ENCODE results near the gene POLDIP3. TPM values are rescaled to one million over a fixed set of nuclear protein-coding genes. Genes with fewer than 3 reads are reported as not detected.
A peak's percentile ranks its signal among the peaks of the same experiment; 100 is the strongest.

Gene POLDIP3
- total RNA-seq, 4 donors from 2014 or later: 25.9 to 73.3 (median 39.2) TPM

DNA sequence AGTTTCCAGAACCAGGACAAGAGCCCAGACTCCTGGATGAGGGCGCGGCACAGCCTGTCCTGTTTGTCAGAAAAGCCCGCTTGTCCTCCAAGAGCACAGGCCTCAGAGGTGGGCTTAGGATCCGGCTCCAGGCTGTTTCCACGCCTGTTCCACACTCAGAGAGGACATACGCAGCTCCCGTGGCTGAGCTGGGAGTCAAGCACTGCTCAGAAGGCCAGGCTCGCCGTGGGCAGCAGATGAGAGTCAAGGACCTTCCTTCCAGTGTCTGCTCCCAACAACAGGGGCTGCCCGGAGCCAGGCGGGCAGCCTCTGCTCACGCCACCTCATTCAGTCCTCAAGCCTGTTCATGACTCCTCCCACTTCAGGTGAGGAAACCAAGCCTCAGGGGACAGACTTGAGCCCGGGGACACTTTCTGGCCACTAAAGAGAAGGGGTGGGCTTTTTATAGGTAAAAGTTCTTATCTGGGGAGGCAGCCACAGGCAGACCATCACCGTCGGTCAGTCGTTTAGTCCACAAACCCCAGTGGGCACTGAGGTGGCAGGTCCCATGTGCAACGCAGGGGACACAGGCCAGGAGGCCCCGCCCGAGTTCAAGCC lies 30.8 kb upstream of the POLDIP3 start:
- Histone ChIP-seq H3K4me3 (peak overlapping the region in 1 of 2 donors; percentile 25), H3K9me3 (no peaks in the 10 kb centered on the region), H3K36me3 (no peaks in the 10 kb centered on the region), H3K27me3 (no peaks in the 10 kb centered on the region), H3K4me1 (peaks cover 12 to 38% of the 10 kb centered on the region in 2 donors), H3K27ac (peak overlapping the region; percentile 81 to 96)
- DNase-seq: no peak
- TF ChIP-seq POLR2A (IDR thresholded peaks at IDR 0.05): no peak
- TF ChIP-seq, protein P1, sequence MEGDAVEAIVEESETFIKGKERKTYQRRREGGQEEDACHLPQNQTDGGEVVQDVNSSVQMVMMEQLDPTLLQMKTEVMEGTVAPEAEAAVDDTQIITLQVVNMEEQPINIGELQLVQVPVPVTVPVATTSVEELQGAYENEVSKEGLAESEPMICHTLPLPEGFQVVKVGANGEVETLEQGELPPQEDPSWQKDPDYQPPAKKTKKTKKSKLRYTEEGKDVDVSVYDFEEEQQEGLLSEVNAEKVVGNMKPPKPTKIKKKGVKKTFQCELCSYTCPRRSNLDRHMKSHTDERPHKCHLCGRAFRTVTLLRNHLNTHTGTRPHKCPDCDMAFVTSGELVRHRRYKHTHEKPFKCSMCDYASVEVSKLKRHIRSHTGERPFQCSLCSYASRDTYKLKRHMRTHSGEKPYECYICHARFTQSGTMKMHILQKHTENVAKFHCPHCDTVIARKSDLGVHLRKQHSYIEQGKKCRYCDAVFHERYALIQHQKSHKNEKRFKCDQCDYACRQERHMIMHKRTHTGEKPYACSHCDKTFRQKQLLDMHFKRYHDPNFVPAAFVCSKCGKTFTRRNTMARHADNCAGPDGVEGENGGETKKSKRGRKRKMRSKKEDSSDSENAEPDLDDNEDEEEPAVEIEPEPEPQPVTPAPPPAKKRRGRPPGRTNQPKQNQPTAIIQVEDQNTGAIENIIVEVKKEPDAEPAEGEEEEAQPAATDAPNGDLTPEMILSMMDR (IDR thresholded peaks at IDR 0.05): no peak
- intact Hi-C loops (cut with DNase I; ENCODE audit: low total_unique reads): no loop called here

DNA sequence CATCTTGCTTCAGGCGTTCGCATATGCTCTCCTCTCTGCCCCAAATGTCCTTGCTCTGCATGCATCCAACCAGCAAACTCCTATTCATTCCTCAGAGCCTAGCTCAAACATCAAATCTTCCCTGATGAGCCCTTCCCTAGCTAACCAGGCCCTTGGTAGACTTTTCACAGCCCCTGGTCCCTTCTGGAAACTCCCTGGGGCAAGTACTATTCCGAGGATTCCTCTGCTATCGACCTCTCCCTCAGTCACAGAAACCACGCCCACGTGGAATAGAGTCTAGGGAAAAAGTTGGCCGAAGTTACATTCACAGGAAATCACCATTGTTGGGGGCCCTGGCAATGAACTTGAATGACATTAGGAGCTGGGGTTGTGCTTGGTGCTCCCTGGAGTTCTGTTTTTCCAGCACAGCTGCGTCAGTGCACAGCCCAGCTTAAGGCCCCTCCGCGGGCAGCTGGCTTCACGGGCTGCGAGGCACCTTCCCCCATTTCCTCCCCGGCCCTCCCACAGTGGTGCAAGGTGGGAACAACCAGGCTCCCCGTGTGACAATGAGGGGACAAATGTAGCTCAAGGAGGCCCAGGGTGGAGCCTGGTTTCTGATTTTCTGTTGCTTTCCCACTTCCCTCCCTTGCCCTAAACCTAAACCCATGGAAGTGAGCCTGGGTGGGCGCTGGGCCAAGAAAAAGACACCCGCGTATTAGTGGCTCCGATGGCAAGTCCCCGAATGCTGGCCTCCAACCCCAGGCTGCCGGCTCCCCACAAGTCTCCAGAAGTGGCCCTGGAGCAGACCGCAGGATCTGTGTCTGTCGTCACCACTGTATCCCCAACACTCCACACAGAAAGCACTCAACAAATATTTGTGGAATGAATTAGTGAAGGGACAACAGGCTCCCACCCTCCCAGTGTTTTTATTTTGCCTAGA lies 30.0 kb upstream of the POLDIP3 start:
- Histone ChIP-seq H3K36me3 (no peaks in the 10 kb centered on the region), H3K27me3 (no peaks in the 10 kb centered on the region), H3K4me1 (peaks cover 12 to 38% of the 10 kb centered on the region in 2 donors), H3K4me3 (peak overlapping the region in 1 of 2 donors; percentile 25), H3K9me3 (no peaks in the 10 kb centered on the region), H3K27ac (peak overlapping the region; percentile 81 to 96)
- no peak for TF ChIP-seq POLR2A (IDR thresholded peaks at IDR 0.05)
- TF ChIP-seq, protein P1 (IDR thresholded peaks at IDR 0.05): no peak
- peak in 1 of 2 donors; percentile 63 for DNase-seq
- intact Hi-C loops (cut with DNase I; ENCODE audit: low total_unique reads): no loop called here

DNA sequence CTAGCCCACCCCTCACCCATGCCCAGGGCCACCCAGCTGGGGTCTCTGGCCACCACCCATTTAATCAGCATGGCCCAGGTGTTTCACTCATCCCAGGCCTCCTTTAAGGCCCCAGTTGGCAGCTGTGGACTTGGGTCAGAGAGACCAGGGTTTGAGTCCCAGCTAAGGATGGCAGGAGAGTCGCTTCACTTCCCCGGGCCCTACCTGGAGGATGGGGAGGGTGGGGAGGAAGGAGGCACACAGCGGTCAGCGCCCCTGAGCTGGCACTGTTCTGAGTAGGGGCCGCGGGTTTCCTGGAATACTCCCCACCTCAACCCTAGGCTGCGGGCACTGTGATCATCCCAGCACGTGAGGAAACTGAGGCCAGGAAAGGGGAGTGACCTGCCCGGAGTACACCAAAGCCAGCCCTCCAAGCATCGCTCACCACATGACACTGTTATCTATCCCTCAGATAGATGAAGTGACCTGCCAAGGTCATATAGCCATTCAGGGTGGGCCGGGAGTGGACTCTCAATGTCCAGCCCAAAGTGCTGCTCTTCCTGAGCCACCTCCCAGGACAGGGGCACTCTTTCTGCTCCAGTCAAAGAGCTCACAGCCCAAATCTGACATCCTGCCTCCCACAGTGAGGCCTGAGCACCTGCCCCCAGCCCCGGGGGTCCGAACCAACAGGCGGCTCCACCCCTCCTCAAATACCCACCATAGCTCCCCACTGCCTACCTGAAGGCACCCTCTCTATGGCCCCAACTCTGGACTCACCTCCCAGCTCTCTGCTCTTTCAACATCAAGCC lies 29.1 kb upstream of the POLDIP3 start:
- intact Hi-C loops (cut with DNase I; ENCODE audit: low total_unique reads): no loop called here
- H3K27ac ChIP-seq: peak overlapping the region; percentile 81 to 96
- no peaks in the 10 kb centered on the region for H3K36me3 ChIP-seq
- no peaks in the 10 kb centered on the region for H3K9me3 ChIP-seq
- TF ChIP-seq POLR2A (IDR thresholded peaks at IDR 0.05): no peak
- TF ChIP-seq, protein P1 (IDR thresholded peaks at IDR 0.05): no peak
- peaks cover 12 to 35% of the 10 kb centered on the region in 2 donors for H3K4me1 ChIP-seq
- no peak overlapping the region for H3K4me3 ChIP-seq
- H3K27me3 ChIP-seq: no peaks in the 10 kb centered on the region
- DNase-seq: no peak

DNA sequence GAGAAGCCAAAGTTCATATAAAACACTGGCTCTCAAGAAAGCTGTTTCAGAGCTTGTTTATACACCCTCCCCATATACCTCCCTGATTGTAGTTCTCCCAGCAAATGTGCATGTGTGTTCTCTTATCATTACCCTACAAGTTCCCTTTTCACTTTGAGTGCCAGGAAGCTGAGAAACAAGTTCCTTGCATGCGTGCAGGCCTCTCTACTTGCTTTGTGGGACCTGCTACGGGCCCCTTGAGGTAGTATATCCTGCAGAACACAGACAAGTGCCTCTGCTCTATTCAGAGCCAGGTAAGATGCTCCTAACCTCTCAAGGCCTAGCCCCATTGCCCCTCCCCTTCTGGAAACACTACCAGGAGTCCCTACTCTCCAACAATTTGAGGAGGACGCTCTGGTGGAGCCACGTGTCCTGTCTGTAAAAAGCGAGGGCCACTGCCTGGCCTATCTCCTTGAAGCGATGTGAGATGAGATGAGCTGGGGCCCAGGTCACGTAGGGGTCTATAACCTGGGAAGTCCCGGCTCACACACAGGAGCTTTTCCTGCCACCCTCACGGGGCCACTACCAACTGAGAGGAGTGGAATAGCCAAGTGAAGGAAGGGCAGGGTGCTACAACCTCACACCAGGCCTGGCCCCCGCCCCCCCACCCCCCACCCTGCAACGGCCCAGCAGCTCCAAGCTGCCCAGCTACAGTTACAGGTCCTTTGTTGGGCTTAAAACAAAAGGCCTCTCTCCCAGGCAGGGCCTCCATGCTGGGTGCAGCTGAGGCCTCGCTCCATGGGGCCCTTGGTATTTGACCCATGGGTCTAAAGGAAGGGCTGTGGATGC lies 28.3 kb upstream of the POLDIP3 start:
- H3K36me3 ChIP-seq: no peaks in the 10 kb centered on the region
- H3K4me1 ChIP-seq: peaks cover 11 to 31% of the 10 kb centered on the region in 2 donors
- peak overlapping the region; percentile 81 to 96 for H3K27ac ChIP-seq
- TF ChIP-seq POLR2A (IDR thresholded peaks at IDR 0.05): no peak
- TF ChIP-seq, protein P1 (IDR thresholded peaks at IDR 0.05): no peak
- no peaks in the 10 kb centered on the region for H3K9me3 ChIP-seq
- DNase-seq: no peak
- H3K27me3 ChIP-seq: no peaks in the 10 kb centered on the region
- intact Hi-C loops (cut with DNase I; ENCODE audit: low total_unique reads): no loop called here
- H3K4me3 ChIP-seq: no peak overlapping the region
